HG03108 (cell line): ENCODE measurements around the gene DMRTC2.
A peak's percentile ranks its signal among the peaks of the same experiment; 100 is the strongest.

Experiments
- ATAC-seq: cut with Tn5 transposase; IDR thresholded peaks from one replicate; pipeline ENCODE4 v1.9.1; 2021; ENCODE audit warnings: moderate library complexity; ENCODE audit not compliant: unreplicated experiment

DMRTC2 gene

DNA sequence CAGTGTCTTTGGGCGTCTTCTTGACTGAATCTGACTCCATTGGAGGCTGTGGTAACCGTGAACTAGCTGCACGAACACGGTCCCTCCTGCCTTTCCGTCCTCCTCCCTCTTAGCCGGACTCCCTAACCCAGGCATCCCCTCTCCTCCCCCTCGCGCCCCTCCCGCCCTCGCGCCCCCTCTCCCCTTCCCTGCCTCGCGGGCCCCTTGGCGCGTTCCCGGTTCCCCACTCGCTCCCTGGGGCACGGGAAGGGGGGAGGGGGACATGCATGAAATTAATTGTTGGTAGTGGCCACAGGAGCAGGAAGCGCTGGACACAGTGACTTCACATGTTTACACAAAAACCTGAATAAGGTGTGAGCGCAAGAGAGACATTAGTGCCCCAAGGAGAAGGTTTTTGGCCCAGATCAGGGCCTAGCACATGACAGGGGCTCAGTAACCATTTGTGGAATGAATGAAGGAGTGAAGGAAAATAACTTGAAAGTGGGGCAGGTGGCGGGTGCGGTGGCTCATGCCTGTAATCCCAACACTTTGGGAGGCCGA is 279 bp downstream of the DMRTC2 start:
- no peak for ATAC-seq

DNA sequence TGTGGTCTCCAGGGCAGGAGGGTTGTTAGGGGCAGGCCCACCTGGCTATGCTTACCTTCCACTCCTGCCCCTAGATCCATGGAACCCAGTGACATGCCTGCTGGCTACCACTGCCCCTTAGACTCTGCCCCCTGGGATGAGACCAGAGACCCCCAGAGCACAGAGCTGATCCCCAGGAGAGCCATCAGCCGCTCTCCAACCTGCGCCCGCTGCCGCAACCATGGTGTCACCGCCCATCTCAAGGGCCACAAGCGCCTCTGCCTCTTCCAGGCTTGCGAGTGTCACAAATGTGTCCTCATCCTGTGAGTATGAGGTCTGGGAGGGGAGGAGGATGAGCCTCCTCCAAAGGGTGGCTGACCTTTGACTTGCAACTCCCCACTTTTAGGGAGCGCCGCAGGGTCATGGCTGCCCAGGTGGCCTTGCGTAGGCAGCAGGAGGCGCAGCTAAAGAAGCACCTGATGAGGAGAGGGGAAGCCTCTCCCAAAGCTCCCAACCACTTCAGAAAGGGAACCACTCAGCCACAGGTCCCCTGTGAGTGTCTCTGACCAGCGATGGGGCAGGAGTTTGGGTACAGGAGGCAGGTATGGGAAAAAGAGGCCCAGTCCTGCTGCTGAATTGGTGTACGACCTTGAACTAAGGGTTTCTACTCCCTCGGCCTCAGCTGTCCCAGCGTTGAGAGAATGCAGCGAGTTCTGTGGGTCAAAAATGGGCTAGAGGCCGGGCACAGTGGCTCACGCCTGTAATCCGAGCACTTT is 2.7 kb downstream of the DMRTC2 start:
- no peak for ATAC-seq

DNA sequence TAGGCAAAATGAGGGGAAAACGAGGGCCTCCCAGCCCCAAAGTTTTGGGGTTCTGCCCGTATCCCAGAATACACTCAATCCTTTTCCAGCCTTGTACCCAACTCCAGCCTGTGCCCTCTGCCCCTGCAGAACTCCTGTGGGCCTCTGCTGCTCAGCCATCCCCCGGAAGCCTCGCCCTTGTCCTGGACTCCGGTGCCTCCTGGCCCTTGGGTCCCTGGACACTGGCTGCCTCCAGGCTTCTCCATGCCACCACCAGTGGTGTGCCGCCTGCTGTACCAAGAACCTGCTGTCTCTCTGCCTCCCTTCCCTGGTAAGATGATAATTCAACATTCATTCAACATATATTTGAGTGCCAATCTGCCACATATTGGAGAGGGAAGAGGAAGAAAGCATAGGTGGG is 3.8 kb downstream of the DMRTC2 start:
- ATAC-seq: no peak

DNA sequence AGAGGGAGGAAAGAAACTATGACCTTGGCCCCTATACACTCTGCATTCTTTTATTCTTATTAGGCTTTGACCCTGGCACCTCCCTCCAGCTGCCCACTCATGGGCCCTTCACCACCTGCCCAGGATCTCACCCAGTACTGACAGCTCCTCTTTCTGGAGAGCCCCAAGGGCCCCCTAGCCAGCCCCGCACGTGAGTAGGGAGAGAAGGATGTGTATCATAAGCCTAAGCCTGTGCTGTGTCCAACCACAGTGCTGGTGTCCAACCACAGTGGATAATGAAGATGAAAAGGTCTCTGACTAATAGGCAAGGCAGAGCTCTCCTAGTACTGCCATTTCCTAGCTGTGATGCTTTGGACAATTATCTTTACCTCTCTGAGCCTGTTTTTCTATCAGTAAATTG is 4.2 kb downstream of the DMRTC2 start:
- no peak for ATAC-seq

DNA sequence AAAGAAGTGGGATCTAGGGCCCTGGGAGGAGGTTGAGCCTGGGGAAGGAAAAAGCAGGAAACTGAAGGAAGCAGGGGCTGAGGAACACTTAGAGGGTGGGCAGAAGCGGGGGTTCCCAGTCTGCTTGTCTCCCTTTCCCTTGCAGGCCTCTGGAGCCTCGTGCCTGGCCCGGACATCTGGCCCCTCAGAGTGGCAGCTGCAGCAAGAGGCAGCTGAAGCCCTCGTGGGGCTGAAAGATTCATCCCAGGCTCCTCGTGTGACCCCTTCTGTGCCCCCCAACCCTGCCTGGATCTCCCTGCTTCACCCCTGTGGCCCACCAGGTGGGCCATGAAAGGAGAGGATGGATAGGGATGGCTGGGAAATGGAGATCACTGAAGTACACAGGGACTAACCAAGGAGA is 5.5 kb downstream of the DMRTC2 start:
- no peak for ATAC-seq

DNA sequence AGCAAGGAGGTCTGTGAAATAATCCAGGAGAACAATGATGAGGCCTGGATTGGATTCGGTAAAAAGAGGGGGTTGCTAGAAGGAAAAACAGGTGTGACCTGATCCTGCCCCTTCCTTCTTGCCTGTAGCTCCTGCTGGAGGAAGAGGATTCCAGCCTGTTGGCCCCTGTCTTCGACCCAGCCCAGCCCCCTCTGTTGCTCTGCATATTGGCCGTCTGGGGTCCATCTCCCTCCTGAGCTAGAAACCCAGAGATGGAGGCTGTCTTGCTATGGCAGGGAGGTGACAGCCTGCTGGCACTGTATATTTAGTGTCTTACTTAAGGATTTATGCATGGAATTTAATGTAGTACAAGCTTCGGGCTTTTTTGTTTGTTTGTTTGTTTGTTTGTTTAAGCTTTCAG is 6.6 kb downstream of the DMRTC2 start:
- ATAC-seq: no peak

DNA sequence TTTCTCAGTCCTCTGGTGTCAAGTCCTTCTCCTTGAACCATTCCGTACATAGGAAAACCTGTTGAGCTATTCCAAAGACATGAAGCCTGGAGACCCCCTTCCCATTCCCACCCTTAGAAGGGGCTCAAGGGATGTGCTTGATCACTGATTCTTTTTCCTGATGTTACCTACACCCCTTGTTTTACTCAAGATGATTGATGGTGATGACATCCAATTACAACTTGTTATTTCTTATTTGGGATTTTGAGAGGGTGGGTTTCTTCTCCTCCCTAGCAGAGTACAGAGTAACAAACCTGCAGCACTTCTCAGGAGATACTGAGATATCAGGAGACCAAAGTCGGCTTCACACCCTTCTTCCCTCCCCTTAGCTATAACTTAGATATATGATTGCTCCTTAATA is 8.5 kb downstream of the DMRTC2 start:
- no peak for ATAC-seq

DNA sequence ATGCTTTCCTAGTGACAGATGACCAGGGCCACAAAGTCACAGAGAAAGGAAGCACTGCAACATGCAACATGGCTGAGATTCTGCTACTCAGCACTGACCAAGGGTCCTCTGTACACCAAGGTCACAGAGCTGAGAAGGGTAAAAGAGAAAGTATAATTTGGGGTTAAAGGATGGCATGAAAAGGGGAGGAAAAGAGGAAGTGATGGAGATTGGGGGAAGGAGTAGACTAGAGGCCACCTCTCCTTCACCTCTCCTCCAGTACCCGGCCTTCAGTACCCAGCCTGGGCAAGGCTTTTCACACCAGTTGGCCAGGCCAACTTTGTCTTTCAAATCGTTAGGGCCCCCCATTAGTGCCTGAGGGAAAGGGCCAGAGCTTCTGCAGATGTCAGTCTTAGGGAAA is 8.9 kb downstream of the DMRTC2 start:
- ATAC-seq: no peak

DNA sequence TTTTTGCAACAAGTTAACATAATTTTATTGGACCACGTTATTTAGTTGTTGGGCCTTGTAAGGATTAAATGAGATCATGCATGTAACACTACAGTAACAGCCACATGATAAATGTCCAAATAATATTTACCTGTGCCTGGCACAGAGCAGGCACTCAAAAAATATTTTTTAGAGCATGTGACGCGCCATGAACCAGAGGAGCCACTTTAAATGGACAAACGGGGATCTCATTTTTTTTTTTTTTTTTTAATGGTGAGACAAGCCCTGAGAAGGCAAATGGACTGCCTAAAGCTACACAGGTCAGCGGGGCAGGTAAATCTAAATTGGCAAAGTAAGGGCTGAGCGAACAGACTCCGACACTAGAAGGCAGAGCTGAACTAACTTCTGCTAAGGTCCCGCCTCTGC is 14.4 kb downstream of the DMRTC2 start:
- no peak for ATAC-seq

DNA sequence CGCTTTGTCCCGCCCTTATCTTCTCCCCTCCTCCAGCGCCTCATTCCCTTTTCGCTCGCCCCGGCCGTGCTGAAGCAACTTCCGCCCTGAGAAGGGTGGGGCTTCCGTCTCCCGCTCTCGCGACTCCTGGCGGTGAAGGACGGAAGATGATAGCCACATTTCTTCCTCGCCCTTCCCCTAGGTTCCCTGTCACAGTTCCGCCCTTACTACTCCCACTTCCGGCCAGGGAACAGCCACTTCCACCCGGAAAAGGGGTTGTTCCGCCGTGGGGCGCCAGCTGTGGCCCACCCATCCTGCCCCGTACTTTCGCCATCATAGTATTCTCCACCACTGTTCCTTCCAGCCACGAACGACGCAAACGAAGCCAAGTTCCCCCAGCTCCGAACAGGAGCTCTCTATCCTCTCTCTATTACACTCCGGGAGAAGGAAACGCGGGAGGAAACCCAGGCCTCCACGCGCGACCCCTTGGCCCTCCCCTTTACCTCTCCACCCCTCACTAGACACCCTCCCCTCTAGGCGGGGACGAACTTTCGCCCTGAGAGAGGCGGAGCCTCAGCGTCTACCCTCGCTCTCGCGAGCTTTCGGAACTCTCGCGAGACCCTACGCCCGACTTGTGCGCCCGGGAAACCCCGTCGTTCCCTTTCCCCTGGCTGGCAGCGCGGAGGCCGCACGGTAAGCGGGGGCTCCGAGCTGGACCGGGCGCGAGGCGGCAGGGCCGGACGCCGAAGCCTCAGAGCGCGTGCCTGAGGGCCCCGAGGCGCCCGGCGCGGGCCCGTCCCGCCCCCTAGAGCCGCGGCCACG is 15.0 kb downstream of the DMRTC2 start, which contains the start of gene RPS19:
Gene RPS19, plus strand, starts transcription at position 638 of the 801 bp plus-strand sequence. CDS start 520 bp downstream, outside the sequence.
- peak; percentile 72 for ATAC-seq

DNA sequence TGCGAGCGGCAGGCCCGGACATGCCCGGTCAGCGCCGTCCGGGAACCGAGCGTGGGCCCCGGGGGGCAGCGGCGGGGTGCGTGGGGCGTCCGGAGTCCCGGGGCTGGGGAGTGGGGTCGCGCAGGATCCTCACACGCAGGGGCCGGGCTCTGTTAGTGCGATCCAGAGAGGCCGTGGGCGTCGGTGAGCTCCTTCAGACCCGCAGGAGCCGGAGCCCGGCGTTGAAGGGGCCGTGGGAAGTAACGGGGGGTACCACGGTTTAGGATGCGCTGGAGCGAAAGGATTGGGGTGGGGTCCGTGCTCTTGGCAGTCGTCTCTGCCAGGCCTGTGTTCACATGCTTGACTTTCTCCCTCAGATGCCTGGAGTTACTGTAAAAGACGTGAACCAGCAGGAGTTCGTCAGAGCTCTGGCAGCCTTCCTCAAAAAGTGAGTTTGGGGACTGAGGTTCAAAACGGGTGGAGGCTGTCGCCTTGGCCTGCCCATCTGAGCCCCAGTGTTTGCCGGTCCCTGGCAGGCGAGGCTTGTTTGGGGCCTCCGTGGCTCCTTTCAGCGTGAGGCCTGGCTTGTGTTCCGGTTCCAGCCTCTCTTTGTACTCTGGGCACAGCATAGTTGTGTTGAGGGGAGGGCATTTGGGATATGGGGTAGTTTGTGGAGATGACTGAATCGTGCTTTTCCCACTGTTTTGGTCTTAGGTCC is 15.7 kb downstream of the DMRTC2 start:
- ATAC-seq: no peak

DNA sequence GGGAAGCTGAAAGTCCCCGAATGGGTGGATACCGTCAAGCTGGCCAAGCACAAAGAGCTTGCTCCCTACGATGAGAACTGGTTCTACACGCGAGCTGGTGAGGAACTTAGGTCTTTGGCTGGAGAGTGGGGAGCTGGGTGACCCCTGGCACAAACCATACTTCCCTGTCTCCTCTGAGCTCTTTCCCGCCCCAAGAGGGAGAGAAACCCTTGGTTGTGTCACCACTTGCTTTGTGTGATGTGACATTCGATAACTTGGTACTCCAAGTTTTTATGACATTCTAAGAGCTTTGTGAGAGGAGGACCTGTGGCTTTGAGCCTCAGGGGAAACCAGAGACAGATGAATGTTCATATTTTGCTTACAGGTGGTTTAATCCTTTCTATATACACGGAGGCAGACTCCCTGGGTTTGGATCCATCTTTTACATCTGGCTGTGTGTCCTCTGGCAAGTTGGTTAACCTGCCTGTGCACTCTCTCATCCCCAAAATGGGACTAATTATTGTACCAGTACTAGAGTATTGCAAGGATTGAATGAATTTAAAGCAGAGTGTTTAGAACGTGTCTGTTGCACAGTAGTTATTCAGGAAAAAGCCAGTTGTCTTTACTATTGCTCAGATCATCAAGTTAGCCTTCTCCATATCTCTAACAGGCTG is 16.4 kb downstream of the DMRTC2 start:
- ATAC-seq: no peak

DNA sequence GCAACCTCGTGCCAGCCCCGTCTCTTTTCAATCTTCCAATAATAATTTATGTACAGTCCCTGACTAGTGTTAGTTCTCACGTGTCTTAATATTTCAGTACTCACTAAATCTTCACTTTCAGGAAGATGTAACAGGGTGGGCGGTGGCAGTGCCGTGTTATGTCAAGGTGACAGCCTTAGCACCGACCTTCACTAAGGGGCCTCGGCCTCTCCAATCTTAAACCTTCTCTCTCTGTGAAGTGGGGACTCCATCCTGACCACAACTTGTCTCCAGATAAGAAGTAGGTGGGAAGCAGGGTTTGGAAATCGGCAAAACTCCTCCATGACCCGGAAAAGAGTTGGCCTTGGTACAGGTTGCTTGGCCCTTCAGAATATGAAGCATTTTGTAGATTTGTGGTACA is 17.0 kb downstream of the DMRTC2 start:
- ATAC-seq: no peak

DNA sequence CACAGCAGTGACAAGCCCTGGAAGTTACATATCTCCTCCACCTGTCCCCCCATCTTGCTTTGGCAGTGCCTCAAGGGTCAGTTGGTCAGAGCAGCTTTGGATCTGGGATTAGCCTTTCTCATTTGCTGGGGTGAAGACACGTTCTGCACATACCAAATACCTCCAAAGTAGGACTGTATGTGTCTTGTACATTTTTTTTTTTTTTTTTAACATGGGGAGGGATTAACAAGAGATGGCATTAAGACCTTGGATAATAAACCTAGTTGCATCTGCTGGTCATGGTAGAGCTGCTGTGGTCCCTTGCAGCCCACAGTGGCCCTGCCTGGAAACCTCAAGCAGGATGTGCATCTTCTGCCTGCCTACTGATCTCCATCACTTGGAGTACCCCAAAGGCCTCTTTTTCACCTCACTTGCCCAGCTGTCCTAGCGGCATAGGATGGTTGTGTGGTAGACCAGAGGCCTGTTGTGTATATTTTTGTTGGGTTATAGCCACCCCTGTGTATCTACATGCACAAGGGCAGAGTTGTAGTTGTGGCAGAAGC is 17.7 kb downstream of the DMRTC2 start:
- no peak for ATAC-seq

DNA sequence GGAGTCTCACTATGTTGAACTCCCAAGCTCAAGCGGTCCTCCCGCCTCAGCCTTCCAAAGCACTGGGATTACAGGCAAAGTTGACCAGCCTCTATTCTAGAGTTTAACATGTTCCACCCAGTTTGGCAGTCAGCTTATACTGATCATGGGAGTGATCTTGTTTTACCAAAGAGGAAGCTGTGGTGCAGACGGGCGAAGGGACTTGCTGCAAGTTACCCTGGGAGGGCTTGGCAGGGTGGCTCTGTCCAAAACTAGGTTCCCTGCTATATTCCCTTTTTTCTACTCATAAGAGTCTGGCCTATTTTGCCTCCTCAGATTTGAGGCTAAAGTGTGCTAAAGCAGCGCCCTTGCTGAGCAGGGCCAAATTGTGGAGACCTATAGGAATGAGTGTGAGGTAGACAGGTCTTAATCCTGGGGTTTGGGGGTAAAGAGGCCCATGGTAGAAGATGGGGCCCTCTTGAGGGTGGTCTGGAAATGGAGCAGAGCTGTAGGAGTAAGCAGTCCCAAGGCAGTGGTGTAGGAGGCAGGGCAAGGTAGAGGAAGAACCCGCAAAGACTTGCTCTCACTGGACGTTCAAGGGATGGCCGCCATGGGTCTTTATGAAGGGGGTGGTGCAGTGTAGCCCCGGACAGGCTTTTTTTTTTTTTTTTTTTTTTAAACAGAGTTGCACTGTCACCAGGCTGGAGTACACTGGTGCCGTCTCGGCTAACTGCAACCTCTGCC is 18.5 kb downstream of the DMRTC2 start:
- ATAC-seq: no peak

DNA sequence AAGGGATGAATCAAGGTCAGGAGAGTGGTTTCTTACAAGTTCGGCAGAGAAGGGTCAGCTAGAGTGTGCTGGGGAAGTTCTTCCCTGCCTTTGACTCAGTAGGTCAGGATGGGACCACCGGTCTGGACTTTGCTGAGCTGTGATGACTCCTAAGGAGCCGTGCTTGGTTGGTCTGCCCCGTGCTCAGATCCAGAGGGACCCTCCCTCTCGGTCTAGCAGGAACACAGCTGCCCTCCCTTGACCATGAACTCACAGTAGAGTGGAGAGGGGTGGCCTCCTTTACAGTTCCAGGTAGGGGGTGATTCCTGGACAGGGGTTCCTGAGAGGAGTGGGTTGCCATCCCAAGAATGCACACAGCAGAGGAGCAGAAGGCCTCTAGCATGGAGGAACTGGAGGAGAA is 19.5 kb downstream of the DMRTC2 start:
- no peak for ATAC-seq

DNA sequence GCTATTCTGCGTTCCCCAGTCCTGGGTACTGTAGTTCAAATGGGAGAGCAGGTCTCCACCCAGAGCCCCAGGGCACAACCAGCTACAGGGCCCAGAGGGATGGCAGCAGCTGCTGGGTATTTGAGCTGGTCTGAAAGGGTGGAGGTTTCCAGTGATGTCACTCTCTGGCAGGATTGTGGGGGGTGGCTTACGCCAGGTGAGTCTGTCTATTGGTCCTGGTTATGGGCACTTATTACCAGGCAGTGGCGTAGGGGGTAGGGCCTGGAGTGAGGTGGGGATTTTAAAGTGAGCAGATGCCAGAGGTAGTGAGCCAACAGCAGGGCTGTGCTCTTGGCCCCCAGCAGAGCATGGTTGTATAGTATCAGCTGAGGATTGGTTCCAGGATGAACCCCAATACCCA is 21.4 kb downstream of the DMRTC2 start:
- ATAC-seq: no peak

DNA sequence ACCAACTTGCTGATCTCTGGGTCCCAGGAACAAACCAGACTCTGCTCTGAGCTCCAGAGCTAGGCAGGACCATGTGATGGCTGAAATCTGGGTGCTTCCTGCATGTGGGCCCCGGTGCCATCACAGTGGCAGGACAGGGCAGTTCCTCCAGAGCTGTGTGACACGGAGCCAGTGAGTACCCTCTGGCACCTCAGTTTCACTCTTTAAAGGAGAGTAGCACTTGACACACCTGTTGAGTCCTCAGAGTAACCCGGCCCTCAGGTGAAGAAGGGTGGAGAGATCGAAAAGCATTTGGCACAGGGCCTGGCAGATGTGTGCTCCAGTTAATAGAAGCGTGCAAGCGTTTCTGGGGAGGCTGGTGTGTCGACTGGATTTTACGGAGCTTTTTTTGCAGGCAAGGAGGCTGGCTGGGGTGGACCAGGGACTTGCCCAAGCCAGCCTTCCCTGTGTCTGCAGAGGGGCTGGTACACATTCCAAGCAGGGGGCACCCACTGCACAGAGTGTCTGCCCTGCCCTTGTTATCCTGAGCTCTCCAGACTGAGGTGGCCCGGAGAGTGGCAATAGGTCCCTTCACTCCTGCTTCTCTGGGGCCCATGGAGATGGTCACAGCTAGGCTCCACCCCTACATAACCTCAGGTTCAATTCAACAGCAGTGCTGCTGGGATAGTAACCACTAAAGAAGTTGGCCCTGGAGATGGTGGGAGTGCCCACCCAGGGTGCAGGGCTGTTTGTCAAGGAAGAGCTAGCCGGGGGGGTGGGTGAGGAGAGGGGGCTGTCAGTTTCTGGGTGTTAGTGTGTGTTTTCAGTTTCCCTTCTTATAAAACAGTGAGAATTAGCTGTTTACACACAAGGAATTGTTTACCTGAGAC is 23.5 kb downstream of the DMRTC2 start:
- no peak for ATAC-seq

DNA sequence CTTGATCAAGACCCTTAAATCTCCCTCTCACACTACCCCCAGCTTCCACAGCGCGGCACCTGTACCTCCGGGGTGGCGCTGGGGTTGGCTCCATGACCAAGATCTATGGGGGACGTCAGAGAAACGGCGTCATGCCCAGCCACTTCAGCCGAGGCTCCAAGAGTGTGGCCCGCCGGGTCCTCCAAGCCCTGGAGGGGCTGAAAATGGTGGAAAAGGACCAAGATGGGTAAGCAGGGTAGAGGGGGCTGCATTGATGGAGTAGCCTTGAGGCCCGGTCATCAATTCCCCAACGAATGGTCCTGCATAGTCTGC is 24.1 kb downstream of the DMRTC2 start:
- ATAC-seq: no peak
